ENCODE measurements around the gene LIFR.
"Not testable (repeated sequence)": the region's sequence is repeated elsewhere in the genome, so short reads cannot be mapped to it uniquely, and the experiment has no call there.

The LIFR gene

DNA sequence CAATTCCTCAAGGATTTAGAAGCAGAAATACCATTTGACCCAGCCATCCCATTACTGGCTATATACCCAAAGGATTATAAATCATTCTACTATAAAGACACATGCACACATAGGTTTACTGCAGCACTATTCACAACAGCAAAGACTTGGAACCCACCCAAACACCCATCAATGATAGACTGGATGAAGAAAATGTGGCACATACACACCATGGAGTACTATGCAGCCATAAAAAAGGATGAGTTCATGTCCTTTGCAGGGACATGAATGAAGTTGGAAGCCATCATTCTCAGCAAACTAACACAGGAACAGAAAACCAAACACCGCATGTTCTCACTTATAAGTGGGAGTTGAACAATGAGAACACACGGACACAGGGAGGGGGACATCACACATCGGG is 39.8 kb downstream of the LIFR start:
- not testable (repeated sequence) for DNase-seq (ENCODE audit: low spot score)

DNA sequence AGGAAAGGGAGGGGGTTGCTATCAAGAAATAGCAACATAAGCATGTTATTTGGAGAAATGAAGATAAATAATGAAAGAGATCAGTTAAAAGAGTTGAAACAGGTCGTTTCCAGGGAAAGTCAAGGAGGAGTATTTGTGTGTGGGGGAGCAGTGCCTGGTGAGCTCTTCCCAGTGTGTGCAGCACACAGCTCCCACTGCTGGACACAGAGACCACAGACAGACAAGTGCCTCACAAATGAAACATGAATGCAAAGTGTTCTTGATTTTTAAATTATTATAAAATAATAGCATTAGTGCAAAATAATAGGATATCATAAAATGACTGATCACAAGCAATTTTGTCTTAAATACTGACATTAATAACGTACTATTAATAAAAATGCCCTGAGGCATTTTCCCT is 40.8 kb downstream of the LIFR start:
- peak; percentile 21 for DNase-seq (ENCODE audit: low spot score)

DNA sequence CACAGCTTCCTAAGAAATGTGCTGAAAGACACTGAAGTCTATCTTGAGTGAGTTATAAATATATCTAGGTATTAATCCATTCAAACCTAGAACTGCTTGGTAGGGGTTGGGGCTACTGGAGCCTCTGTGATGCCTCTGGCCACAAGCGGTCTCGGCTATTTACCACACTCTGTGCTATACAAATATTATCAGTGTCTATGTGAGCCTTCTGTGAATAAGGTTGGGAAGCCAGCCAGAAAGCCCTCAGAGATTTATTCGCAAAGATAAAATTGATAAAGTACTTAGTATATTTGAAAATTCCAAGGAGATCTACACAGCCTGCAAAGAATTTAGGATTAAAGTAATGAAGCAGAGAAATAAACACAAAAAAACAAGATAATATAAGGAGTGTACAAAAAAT is 41.4 kb downstream of the LIFR start:
- DNase-seq (ENCODE audit: low spot score), result no peak

DNA sequence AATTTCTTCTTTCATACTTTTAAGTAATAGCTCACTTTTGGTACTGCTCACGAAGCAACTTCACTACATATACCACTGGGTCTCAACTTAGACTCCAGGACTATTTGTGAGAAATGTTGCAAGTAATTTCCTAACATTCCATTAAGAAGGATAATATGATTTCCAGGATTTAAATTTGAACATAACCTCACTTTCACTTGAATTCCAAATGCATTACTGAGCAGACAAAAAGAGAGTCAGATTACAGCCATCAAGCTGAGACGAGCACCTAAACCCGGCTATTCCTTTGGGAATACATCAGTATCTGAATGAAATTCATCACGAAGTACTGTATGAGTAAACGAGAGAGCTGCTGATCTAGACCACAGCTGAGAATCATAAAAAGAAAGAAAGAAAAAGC is 47.3 kb downstream of the LIFR start:
- no peak for DNase-seq (ENCODE audit: low spot score)

DNA sequence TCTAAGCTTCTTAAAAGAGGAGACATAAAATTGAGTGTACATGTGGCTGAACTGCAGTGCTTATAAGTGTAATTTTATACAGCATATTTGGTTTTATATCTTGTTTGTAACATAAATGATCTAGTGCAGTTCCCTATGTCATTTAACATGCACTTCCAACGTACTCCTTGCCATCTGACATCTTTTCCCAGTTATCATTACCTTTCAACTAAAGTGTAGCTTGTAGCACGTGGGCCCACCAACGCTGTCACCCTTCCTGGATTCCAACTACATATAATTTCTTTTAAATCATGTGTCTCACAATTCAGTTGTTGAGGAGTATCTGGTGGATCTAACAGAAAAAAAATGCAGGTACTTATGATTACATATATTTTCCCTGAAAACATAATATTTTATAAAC is 50.1 kb downstream of the LIFR start:
- no peak for DNase-seq (ENCODE audit: low spot score)

DNA sequence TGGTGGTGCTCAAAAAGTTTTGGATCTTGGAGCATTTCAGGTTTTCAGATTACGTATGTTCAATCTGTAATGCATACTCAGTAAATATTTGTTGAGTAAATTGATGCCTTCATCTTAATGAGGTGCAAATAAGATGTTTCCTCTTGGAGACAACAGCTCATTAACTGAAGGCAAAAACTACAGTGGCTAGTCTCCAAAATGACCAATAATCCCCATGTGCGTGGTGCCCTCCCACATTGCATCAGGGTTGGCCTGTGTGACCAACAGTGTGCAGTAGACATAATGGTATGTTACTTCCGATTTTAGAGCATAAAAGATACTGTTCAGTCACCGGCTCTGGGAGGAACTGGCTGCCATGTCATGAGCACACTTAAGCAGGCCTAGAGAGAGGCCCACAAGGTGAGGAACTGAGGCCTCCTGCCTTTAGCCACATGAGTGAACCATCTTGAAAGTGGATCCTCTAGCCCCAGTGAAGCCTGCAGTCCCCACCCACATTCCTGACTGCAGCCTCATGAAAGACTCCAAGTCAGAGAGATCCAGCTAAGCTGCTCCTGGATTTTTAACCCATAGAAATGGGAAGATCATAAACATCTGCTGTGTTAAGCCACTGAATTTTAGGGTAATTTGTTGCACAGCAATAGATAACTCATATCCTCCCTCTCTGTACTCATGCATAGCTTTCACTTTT is 55.7 kb downstream of the LIFR start:
- no peak for DNase-seq (ENCODE audit: low spot score)

DNA sequence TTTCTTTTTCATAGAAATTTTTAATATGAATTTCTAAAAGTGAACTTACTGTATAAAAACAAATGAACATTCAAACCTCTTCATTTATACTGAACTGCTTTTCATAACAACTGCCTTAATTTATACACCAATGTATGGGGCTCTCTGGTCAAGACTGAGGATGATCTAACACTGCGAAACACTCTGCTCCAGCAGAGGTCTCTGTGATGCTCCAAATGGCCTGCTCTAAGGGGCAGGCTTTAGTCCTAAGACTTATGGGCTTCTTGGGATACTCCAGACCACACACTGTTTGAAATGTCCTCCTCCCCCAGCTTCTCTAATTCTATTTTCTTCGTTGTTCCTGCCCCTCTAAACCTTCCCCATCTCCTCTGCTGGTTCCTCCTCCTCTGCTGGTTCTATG is 58.5 kb downstream of the LIFR start:
- no peak for DNase-seq (ENCODE audit: low spot score)

DNA sequence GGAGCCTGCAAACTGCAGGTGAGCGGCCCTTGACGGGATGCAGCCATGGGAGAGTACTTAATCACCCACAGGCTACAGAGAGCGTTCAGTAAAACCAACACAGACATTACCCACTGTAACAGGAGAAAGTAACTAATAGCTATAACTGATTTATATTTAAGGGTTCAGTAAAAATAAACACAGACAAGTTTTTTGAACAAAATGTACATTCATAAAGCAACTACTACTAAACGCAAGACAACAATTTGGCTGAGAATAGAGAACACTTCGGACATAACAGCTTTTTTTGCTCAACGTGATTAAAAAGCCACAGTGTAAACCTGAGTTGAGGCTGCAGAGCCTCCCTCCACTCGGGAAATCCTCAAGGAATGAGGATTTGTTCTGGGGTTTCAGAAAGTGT is 61.7 kb downstream of the LIFR start:
- no peak for DNase-seq (ENCODE audit: low spot score)

DNA sequence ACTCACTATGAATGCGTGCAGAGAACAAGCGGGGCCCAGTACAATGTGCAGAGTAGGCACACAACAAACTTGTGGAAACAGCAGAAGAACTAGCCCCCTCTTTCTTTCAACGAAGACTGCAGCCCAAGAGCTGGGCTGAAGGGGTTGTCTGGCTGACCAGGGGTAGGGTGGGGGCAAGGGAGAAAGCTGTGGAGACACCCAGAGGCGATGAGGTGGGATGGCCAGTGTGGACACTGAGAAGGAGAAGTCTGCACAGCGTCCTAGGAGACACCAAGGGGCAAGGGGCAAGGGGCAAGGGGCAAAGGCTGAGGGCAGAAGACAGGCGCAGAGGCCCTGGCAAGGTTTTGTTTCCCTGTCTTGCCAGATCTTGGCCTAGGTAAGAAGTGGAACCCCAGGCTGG is 62.3 kb downstream of the LIFR start:
- no peak for DNase-seq (ENCODE audit: low spot score)

DNA sequence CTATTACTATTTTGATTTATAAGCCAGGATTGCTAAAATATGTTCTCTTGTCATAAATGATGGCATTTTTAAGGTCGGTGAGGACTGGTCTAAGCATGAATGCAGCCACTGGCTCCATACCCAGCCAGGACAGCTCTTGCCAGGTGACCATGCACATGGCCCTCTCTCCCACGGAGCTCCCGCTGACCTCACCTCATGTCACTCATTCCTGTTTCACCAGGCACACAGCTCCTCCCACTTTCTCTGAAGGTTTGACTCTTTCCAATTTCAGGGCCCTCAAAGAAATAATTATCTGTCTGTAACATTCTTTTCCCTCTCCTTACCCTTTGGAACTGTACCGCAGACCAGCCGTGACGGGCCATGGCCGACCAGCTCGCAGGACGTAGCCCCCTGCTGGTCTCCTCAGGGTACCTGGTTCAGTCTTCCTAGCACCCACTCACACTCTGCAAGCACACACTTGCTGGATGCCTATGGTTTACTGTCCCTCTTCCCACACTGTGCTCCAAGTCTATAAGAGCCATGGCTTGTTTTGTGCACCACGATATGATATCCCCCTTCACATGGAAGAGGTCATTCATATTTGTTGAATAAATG is 72.5 kb downstream of the LIFR start:
- DNase-seq (ENCODE audit: low spot score), result no peak

DNA sequence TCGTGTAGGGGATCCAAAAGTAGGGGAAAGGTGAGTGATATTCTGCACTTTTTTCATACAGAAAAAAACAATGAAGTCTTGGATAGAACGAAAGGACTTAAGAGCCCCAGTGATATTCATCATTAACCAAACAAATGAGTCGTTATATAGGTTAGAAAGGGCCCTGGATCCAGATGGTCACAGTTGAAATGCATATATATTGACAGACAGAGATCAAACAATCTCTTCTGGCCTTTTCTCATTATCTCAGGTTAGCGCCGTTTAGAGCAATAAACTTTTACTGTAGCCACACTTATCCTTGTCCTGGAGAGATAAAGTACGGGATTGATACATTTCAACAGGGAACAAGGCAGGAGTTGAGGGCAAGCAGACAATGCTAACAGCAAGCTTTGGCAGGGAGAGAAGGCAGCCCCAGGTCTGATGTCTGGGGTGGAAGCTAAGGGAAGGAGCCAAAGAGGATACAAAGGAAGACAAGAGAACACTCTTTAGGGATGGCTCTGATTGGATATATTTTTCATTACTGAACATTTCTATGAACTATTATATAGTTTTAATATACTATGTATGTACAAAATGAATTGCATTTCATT is 77.0 kb downstream of the LIFR start:
- no peak for DNase-seq (ENCODE audit: low spot score)

DNA sequence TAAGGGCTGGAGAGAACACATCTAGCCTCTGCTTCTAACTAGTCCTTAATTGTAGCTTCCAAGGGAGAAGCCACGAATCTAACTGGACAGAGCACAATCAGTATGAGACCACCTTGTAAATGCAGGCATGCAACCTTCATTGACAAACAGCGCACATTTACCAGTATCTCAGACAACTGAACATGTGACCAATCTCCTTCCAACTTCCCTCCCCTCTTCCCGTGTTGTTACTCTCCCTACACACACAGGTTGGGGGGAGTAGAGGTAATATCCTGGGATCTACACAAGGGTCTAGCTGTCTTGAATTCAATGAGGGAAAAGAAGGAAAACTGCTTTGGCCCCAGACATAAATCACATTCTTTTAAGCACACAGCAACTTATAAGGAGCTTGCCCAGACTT is 77.6 kb downstream of the LIFR start:
- DNase-seq (ENCODE audit: low spot score), result no peak

DNA sequence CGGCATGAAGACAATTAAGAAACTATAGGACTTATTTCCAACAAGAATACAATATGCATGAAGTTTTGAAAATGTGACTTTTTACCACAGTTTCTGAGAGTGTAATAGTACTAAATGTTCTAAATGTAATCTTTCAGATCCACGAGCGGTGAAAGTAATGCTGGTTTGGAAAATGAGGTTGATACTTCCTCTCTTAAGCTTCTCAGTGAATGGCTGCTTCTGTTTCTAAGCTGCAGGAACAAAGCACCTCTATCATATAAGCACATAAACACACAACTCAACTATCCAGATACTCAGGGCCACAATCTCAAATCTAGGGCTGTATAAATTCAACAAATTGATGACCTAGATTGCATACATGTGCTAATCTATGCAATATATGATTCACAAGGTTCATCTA is 78.3 kb downstream of the LIFR start:
- DNase-seq (ENCODE audit: low spot score), result peak; percentile 69

DNA sequence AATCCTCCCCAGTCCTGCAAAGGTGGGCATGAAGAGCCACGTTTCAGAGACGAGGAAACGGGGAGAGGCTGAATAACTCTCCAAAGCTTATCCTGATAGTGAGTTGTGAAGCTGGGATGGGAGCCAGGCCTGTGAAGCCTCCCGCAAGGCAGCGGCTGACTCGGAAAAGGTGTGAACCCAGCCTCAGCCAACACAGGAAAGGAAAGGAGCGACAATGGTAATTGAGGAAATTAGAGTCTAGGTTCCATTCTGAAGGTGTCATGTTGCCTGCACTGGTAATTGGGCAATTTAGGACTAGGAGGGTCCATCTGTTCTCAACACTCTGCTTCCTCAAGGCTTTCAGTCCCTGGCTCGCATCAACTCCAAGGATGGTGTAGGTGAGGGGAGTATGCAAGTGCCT is 83.4 kb downstream of the LIFR start:
- DNase-seq (ENCODE audit: low spot score), result no peak

DNA sequence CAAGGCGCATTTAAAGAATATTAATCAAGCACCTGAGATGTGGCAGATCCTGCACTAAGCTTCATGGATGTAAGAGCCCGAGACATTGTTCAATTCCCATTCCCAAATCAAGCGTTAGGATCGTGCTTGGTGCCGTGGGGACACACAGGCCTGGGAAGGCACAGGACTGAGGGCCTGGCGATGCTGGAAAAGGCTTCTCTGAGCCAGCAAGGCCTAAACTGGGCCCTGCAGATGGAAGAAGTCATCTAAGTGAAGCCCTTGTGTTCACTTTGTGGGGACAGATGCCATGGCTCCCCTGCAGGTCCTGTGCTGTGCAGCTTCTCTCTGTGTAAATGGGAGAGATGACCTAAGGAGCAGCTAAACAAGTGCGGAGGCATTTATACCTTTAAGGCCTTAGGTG is 83.9 kb downstream of the LIFR start:
- DNase-seq (ENCODE audit: low spot score), result no peak

DNA sequence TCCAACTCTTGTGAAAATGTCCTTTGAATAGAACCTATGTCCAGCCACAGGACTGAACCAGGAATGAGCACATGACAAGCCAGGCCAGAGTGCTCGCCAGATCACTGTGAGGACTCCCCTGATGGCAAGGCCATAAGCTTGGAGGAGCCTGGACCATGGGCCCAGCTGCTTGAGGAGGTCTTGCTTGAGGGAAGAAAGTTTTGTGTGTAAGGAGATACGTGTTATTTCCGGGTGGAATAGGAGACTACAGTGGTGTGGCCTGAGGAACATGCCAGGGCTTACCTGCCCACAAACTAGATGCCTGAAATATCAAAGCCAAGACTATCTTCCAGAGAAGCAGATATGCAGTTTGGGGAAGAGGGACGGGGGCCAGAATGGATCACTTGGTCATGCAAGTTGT is 84.7 kb downstream of the LIFR start:
- DNase-seq (ENCODE audit: low spot score), result no peak

DNA sequence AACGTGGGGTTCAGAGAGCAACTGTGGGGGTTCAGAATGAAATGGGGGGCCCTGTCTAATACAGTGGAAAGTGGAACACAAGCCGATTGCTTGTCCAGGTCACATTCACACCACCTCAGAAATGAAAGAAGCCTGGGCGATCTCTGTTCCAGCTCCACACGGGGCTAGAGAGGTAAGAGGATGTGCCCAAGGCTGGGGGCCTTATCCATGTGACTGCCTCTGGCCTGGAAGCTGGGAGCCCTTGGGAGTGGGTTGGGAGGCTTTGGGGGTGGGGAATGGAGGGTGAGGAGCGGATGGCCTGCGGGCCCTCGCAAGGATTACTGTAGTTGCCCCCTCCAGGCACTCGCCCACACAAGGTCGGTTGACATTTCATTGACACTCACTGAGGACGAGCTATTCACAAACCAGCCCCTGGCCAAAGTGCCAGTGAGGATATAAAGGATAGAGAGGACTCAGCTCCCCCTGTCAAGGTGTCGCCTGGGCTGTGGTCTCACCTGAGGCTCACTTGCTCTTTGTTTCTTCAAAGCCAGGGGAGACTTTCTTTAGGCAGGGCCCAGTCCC is 86.7 kb downstream of the LIFR start:
- DNase-seq (ENCODE audit: low spot score), result no peak

DNA sequence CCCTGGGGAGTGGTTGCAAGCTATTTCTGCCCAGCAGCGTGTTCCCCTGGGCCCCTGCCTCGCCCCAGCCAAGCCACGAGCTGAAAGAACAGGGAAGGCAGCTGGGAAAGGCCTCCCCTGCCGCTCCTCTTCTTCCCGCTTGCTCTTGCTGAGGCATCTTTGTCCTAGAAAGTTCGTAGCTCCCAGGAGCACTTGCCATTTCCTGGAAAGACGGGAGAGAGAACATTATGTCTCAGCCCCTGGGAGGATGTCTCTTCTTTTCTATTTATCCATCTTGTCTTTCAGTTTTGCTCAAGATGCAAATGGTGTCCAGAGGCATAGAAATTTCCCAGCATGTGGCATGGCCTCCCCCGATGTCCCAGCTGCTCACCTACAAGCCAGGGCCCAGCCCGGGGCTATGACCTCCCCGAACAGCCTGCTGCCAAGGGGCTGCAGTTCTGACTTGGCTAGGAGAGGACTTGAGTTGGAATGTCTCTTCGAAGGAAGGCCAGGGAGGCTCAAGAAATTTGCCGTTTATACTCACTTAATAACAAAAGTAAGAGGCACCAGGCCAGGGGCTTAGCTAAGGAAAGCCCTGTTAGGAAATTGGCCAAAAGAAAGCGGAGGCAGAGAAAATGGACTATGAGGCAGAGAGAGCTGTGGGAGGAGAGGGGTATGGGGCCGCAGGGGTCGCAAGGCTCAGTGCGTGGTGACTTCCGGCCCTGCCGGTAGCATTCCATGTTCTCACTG is 87.3 kb downstream of the LIFR start:
- no peak for DNase-seq (ENCODE audit: low spot score)

DNA sequence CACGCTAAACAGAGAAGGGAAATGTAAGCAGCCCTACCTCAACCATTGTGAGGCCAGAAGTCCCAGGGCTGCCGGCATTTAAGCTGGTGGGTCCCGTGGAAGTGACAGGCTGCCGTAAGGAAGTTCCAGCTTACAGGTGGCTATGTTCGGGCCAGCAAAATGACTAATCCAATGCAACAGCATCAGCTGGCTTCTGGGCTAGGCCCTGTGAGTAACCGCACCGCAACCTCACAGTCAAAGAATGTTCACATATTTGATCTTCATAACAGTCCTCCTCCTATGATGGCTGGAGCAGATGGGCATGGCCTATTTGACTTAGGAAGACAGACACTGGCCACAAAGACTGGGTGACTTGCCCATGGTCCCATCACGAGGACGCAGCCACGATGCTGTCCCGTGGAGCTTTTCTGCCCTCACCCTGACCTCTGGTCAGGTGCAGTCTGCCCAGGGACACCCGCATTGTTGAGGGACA is 88.2 kb downstream of the LIFR start:
- no peak for DNase-seq (ENCODE audit: low spot score)

DNA sequence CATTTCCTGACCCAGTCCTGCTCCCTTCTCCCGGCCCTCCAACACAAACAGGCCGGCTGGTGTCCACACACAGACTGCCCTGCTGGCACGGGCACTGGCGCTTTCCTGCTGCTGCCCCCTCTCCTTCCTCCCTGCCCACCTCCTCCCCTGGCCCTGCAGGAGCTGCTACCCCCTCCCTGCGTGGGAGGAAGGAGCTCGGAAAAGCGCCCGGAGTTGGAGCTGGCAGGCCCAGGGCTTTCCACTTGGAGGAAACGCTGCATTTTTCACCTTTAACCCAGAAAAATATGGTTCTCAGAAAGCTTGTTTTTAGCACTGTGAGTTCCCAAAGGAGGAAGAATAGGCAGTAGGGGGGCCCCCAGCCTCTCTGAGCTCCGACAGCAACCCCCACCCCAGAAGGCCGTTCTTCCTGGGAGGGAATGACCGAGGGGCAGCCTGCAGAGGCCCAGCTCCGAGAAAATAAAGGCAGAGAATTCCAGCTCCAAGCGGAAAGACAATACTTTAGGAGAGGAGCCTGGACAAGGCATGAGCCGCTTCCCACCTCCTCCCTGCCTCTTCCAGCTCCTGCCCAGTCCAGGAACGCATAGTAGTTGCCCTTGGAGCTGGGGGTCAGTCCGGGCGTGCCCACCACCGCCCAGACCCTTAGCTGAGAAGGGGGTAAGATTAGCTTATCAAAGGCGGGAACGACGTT is 88.9 kb downstream of the LIFR start:
- no peak for DNase-seq (ENCODE audit: low spot score)

DNA sequence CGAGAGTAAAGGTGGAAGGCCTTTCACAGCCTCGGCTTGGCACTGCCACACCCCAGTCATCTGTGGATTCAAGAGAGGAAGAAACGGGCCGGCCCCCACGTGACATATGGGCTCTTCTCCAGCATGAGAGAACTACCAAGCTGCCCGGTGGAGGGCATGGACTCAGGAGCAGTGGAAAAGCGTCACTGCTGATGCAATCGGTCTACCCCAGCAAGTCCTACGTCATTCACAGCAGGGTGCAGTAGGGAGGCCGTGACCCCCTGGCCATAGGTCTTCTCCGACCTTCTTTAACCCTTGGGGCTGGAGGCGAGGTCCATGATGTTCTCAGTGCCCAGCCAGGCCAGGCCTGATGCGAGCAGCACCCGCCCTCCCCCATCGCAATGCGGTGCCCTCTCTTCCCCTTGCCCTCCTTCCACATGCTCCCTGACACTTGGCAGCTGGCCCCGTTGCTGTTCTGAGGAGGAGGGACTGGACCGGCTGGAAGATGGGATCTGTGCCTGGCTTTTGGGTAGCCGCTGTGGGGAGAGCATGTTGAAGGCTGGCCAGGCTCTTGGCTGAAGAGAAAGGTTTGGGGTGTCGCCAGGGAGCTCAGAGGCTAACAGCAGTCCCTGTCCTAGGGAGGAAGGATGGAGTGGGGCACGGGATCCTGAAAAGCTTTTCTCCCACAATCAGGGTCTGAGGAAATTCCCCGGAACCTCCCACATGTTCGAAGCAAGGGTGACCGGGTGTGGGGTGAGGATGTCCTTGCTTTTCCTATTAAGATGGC is 89.8 kb downstream of the LIFR start:
- DNase-seq (ENCODE audit: low spot score), result no peak
